GM19240 (cell line): Measurements from ENCODE around the gene DNM1.

Source experiments
- DNase-seq: peaks from one replicate; pipeline ENCODE4 v3.0.0; 2011; ENCODE audit warnings: low spot score; ENCODE audit not compliant: insufficient read length

The DNM1 gene

GRCh38 chr9:128304136-128304970 lies 101.2 kb downstream of the DNM1 start:
- no peak for DNase-seq
